PC-9 (cell line): ENCODE measurements around the gene PNPLA2. TPM values are rescaled to one million over a fixed set of nuclear protein-coding genes. Genes with fewer than 3 reads are reported as not detected.

ENCODE experiments used
- BruUV-seq: library from RNA; stranded (reverse); fragments of 400-500 nt; replicated peaks from 2 replicates; lab custom pipeline; 2021; lab: Mats Ljungman, UMichigan
- CTCF ChIA-PET: fragments of 300-600 bp; sonication (Branson Sonifier 250); formaldehyde crosslinking; loops from one replicate; lab custom pipeline; 2022; ENCODE audit warnings: antibody characterized with exemption; lab: Charles Lee
- POLR2A ChIA-PET: fragments of 300-600 bp; sonication (Branson Sonifier 250); formaldehyde crosslinking; loops from one replicate; lab custom pipeline; 2022; ENCODE audit warnings: antibody characterized with exemption; ENCODE audit not compliant: unreplicated experiment; lab: Charles Lee
- DNase-seq, 2 experiments: peaks; one replicate each; pipeline versions ENCODE4 v3.0.0 to v3.0.0-alpha.2; 2015 to 2022; ENCODE audit warnings: mixed read lengths in 1 of 2
- H2AFZ ChIP-seq: fragments of 200-600 bp; sonication (generic); 2 replicates; pipeline ENCODE4 v1.8.1; 2017; ENCODE audit warnings: antibody characterized with exemption
- H3F3A ChIP-seq: fragments of 200-600 bp; sonication (generic); 2 replicates; pipeline ENCODE4 v1.8.1; 2017; ENCODE audit warnings: antibody characterized with exemption, mild to moderate bottlenecking, low read depth; ENCODE audit not compliant: insufficient read depth
- H3K27ac ChIP-seq: fragments of 200-600 bp; sonication (generic); 2 replicates; pipeline ENCODE4 v1.6.1; 2016; ENCODE audit warnings: mixed run types
- H3K27me3 ChIP-seq: fragments of 200-600 bp; sonication (generic); 2 replicates; pipeline ENCODE4 v1.6.1; 2016; ENCODE audit warnings: low read depth, mixed run types; ENCODE audit not compliant: insufficient read depth
- H3K36me3 ChIP-seq: fragments of 200-600 bp; sonication (generic); 2 replicates; pipeline ENCODE4 v1.6.1; 2016; ENCODE audit warnings: low read depth, mixed run types
- H3K4me1 ChIP-seq: fragments of 200-600 bp; sonication (generic); replicated peaks from 2 replicates; pipeline ENCODE4 v1.6.1; 2016; ENCODE audit warnings: mixed run types; ENCODE audit not compliant: insufficient read depth
- H3K4me2 ChIP-seq: fragments of 200-600 bp; sonication (generic); 2 replicates; pipeline ENCODE4 v1.6.1; 2017; ENCODE audit warnings: mixed run types
- H3K4me3 ChIP-seq: fragments of 200-600 bp; sonication (generic); 2 replicates; pipeline ENCODE4 v1.6.1; 2016; ENCODE audit warnings: mixed run types
- H3K79me2 ChIP-seq: fragments of 200-600 bp; sonication (generic); 2 replicates; pipeline ENCODE4 v1.6.1; 2017; ENCODE audit warnings: low read depth, mixed run types
- H3K9me2 ChIP-seq: fragments of 200-600 bp; sonication (generic); 2 replicates; pipeline ENCODE4 v1.8.1; 2017; ENCODE audit warnings: mild to moderate bottlenecking; ENCODE audit not compliant: insufficient read depth
- H3K9me3 ChIP-seq: fragments of 200-600 bp; sonication (generic); 2 replicates; pipeline ENCODE4 v1.8.1; 2016; ENCODE audit warnings: low read depth; ENCODE audit not compliant: insufficient read depth
- H4K20me1 ChIP-seq: fragments of 200-600 bp; sonication (generic); 2 replicates; pipeline ENCODE4 v1.8.1; 2017; ENCODE audit not compliant: insufficient read depth
- CTCF ChIP-seq: fragments of 200-600 bp; sonication (generic); conservative IDR thresholded peaks from 2 replicates; pipeline ENCODE4 v1.6.1; 2017; ENCODE audit warnings: mixed run types, antibody characterized with exemption, mild to moderate bottlenecking, moderate library complexity
- EZH2 ChIP-seq: fragments of 200-600 bp; sonication (generic); IDR thresholded peaks from 2 replicates; pipeline ENCODE4 v1.8.0; 2017; ENCODE audit warnings: antibody characterized with exemption, low read depth
- intact Hi-C: fragments of 100-400 bp; cut with micrococcal nuclease; formaldehyde crosslinking; loops from one replicate; pipeline ENCODE4 v1.10.0; 2022; ENCODE audit not compliant: unreplicated experiment
- total RNA-seq: library from RNA; stranded (reverse); gene quantifications from 2 replicates; pipeline ENCODE4 v1.2.3, GENCODE V29; 2021

PNPLA2 gene
- total RNA-seq, 1 experiment from 2014 or later, result 137 TPM

- H3K4me2 ChIP-seq, result peak overlapping the region; percentile 79
- no peaks in the 10 kb centered on the region; the same call in 1 of the 2 replicates for H3F3A ChIP-seq
- no peak for TF ChIP-seq EZH2
- TF ChIP-seq CTCF, result no peak
- no peaks in the 10 kb centered on the region for H3K9me3 ChIP-seq
- ChIA-PET POLR2A (interaction anchor here (0.7 kb wide), 1 partner anchor 125 kb away, joined by 14 read pairs; no protein-coding TSS in a partner anchor), CTCF (no interaction called here)
- H4K20me1 ChIP-seq, result peaks cover 20% of the 10 kb centered on the region
- no peak for DNase-seq
- no peaks in the 10 kb centered on the region for H3K27me3 ChIP-seq
- H2AFZ ChIP-seq, result no peak overlapping the region
- H3K79me2 ChIP-seq, result peaks cover 47% of the 10 kb centered on the region
- 0 out of 2 replicates have a peak overlapping the region, but pooled peaks have one; percentile 12 for H3K27ac ChIP-seq
- no TSS peak for BruUV-seq
- peaks cover 13% of the 10 kb centered on the region for H3K4me1 ChIP-seq
- H3K9me2 ChIP-seq, result no peaks in the 10 kb centered on the region
- peak overlapping the region; percentile 69 for H3K4me3 ChIP-seq
- no peaks in the 10 kb centered on the region for H3K36me3 ChIP-seq
- intact Hi-C loops, result no loop called here
Measured at GRCh38 chr11:776263-776560, 42.5 kb upstream of the PNPLA2 start.

- Histone ChIP-seq H3K27ac (no peak overlapping the region), H3K4me2 (peak overlapping the region; percentile 79), H3K36me3 (no peaks in the 10 kb centered on the region), H3K9me3 (no peaks in the 10 kb centered on the region), H3K9me2 (no peaks in the 10 kb centered on the region), H3K27me3 (no peaks in the 10 kb centered on the region), H3F3A (no peaks in the 10 kb centered on the region; the same call in 1 of the 2 replicates), H3K4me3 (peak overlapping the region; percentile 69), H2AFZ (no peak overlapping the region), H3K4me1 (peaks cover 13% of the 10 kb centered on the region), H4K20me1 (peaks cover 19% of the 10 kb centered on the region), H3K79me2 (peaks cover 47% of the 10 kb centered on the region)
- no peak for DNase-seq
- intact Hi-C loops, result no loop called here
- TF ChIP-seq CTCF, result no peak
- TF ChIP-seq EZH2, result no peak
- ChIA-PET POLR2A (interaction anchor here (0.6 to 0.8 kb wide), 5 partner anchors 13 to 226 kb away, joined by 3 to 14 read pairs (median 5); partner anchors contain the start of gene CEND1), CTCF (no interaction called here)
- BruUV-seq, result no TSS peak
Measured at GRCh38 chr11:776561-777287, 42.0 kb upstream of the PNPLA2 start.

GRCh38 chr11:777288-778255 lies 41.1 kb upstream of the PNPLA2 start, which contains the start of gene GATD1:
Gene GATD1 (minus strand): TSS chr11:777487. CDS start chr11:777462, 25 bp downstream.
- ChIA-PET CTCF (interaction anchor here (0.5 to 0.7 kb wide), 2 partner anchors 65 to 259 kb away, joined by 3 to 11 read pairs; partner anchors contain the start of genes POLR2L and TSPAN4), POLR2A (interaction anchor here (0.6 to 0.8 kb wide), 5 partner anchors 13 to 571 kb away, joined by 3 to 7 read pairs (median 5); partner anchors contain the start of genes BET1L and CEND1)
- Histone ChIP-seq H3K9me2 (no peaks in the 10 kb centered on the region), H3K27me3 (no peaks in the 10 kb centered on the region), H3K36me3 (no peaks in the 10 kb centered on the region), H2AFZ (peak within 1 kb of the TSS; percentile 80; the same call in 1 of the 2 replicates), H3K4me3 (peak within 1 kb of the TSS; percentile 69), H3K27ac (no peak within 1 kb of the TSS), H3K4me2 (peak within 1 kb of the TSS; percentile 82), H3K4me1 (peaks cover 13% of the 10 kb centered on the region), H3K79me2 (peaks cover 47% of the 10 kb centered on the region), H3F3A (no peaks in the 10 kb centered on the region; the same call in 1 of the 2 replicates), H4K20me1 (peaks cover 18% of the 10 kb centered on the region), H3K9me3 (no peaks in the 10 kb centered on the region)
- DNase-seq, result peak; percentile 51 to 89
- TF ChIP-seq CTCF, result no peak
- no TSS peak for BruUV-seq
- intact Hi-C loops, result no loop called here
